Measurements from ENCODE around the gene SGPP2.
"Not testable (repeated sequence)": the region's sequence is repeated elsewhere in the genome, so short reads cannot be mapped to it uniquely, and the experiment has no call there.

SGPP2 gene

GRCh38 chr2:222430071-222430470 lies 5.7 kb downstream of the SGPP2 start:
- FAIRE-seq: no peak

- no peak for FAIRE-seq
Observed at GRCh38 chr2:222430681-222431080, 6.3 kb downstream of the SGPP2 start.

GRCh38 chr2:222431869-222432268 lies 7.5 kb downstream of the SGPP2 start:
- no peak for FAIRE-seq

DNA sequence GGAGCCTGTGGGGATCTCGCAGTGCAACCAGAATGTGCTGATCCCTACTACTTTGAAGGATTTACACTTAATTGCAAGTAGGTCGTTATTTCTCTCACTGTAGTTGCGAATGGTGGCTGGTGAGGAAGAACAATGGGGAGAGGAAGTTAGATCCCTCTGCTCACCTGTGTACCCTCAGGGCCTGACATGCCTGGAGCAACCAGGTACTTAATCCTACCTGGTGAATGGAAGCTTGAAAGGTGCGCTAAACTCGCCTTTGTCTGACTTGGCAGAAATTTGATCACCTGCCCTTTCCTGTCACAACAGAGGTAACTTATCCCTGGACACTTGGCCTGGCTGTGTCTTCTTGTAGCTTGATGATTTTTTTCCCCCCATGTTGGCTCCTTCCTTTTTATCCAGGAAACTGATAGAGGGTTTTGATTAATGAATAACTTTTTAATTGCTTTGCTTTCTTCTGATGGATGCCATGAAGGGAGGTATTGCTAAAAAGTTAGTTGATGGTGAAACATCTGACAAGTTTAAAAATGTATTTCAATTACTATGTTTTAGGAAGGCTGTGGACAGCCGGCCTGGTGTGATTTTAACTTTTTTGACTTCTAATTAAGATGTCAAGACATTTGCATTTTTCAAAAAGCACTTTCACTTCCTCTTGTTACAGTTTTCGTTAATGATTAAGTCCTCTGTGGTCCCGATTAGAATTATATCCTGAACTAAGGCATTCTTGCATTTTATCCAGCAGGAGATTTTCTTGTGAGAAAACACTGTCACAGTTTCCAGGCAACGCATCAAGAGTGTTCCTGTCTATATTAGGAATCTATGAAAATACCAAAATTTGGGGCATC lies 9.2 kb downstream of the SGPP2 start:
- no peak for FAIRE-seq

- FAIRE-seq: no peak
Observed at GRCh38 chr2:222434204-222434603, 9.9 kb downstream of the SGPP2 start.

- not testable (repeated sequence) for FAIRE-seq
Observed at GRCh38 chr2:222435400-222436039, 11.2 kb downstream of the SGPP2 start.

GRCh38 chr2:222436040-222436413 lies 11.7 kb downstream of the SGPP2 start:
- FAIRE-seq: no peak

DNA sequence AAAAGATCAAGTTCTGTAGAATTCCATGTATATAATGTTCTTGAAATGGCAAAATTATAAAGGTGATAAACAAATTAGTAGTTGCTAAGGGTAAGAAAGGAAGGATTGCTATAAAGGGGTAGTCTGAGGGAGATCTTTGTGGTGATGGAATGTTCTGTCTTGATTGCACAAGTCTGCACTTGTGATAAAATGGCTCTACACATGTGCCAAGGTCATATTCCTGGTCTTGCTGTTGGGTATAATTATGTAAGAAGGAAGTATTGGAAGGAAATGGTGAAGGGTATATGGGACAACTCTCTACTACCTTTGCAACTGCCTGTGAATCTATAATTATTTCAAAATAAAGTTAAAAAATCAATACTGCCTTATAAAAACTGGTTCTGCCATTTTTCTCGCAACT lies 15.3 kb downstream of the SGPP2 start:
- FAIRE-seq: no peak

DNA sequence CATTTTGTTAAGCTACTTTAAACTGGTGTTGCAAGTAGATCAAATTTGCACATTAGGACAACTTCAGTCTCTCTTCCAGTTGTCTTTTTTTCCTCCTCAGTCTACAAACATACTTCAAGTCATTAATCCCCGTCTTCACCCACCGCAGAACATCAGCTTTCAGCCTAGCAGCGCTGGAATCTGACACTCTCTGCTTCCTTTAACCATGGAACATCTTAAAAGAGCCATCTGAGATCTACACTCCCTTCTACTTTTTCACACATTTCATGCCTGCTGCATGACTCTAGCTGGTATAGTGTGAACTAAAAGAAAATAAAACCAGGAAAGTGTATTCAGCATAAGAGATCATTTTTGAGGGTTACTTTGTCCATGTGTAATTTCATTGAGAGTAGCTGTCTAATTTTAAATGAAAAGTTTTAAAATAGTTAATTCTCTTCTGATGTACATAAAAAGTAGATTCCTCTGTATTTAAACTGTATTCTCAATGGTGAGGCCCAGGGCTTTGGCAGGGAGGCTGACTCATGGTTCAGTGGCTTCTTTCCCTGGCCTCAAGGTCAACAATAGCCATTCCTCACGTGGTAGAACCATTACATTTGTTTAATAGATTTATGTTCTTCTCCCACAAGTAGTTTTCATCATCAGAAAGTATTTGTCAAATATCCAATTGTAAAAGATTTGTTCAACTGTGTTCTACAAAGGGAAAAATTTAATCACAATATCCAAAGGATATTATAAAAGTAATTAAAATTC lies 16.5 kb downstream of the SGPP2 start:
- no peak for FAIRE-seq

DNA sequence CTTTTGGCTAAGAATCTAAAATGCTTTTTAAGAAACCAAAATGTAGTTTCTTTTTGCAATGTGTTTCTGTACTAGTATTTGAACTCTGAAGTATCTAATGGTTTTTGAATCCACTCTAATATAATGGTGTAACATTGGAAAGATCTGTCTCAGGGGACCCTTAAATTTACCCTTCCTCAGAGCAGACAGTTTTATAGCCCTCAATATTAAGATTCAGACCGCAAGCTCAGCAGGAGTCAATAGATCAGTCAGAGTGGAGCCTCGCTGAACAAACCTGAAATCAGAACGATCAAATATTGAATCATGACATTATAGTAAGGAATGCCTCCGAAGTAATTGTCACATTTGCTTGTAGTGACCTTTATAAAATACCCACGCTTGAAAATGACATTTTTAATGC lies 18.3 kb downstream of the SGPP2 start:
- no peak for FAIRE-seq

DNA sequence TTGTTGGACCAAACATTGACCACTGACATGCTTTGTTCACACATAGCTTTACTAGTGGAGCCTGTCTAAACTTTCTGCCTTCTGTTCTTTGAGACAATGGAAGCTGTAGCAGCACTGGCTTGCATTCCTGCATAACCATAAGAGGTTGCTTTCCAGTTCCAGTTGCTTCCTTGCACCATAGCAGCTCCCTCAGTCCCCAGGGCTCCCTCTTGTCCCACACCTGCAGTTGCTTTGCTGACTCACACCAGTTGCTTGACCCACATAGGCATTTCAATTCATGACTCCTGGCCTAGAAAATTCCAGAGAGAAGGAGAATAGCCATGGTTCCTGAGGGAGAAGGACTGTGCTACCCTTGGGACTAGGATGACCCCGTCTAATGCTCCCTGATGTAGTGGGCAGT lies 20.9 kb downstream of the SGPP2 start:
- no peak for FAIRE-seq

DNA sequence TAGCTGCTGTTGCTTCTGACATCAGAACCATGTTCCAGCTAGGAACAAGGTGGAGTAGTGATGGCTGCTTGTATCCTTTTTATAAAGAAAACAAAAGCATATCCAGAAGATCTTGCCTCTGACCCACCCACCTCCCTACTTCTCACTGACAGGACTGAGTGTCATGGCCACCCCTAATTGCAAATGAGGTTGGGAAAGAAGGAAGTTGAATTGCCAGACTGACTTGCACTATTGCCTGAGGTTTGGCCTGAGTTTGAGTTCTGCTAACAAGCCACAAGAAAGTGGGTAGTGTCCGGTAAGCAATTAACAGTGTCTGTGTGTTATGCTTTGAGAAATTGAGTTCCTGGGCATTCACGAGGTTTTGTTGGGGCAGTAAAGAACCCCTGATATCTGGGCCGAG lies 22.8 kb downstream of the SGPP2 start:
- FAIRE-seq: no peak

DNA sequence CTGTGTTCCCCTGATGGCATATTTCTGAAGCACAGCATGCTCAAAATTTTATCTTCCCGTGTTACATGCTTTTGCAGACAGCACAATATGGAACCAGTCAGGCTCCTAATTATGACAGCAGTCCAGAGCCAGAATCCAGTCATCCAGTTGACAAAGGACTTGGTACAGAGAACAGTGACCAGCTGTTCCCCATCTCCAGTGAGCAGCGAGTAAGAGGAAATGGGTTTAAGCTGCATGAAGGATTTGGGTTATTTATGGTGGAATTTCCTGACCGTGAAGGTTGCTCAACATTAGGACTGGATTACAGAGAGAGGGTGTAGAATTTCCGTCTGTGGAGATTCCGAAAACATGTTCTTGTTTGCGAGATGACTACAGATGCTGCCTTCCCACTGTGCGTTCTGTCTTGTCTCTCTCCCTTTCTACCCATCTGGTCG lies 24.4 kb downstream of the SGPP2 start:
- FAIRE-seq: no peak

DNA sequence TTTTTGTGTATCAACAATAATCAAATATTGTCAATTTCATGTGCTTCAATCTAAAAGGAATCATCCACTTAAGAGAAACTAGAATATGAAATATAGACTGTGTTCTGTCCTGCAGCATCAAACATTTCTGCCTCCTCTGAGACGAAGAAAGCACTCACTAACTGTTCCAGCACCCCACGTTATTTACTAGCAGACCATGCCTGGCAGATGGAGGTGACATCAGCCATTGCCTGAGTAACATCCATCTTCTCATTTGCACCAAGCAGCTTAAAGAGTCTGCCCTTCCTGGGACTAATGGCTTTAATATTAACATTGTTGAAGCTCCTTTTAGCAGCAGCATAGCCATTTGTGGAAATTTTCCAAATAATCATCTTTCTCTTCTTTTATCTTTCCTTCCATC lies 25.7 kb downstream of the SGPP2 start:
- FAIRE-seq: no peak

GRCh38 chr2:222451224-222451674 lies 26.9 kb downstream of the SGPP2 start:
- no peak for FAIRE-seq

GRCh38 chr2:222452422-222452950 lies 28.1 kb downstream of the SGPP2 start:
- FAIRE-seq: no peak

- no peak for FAIRE-seq
Observed at GRCh38 chr2:222456479-222457077, 32.2 kb downstream of the SGPP2 start.

GRCh38 chr2:222459983-222460382 lies 35.6 kb downstream of the SGPP2 start:
- FAIRE-seq: no peak

DNA sequence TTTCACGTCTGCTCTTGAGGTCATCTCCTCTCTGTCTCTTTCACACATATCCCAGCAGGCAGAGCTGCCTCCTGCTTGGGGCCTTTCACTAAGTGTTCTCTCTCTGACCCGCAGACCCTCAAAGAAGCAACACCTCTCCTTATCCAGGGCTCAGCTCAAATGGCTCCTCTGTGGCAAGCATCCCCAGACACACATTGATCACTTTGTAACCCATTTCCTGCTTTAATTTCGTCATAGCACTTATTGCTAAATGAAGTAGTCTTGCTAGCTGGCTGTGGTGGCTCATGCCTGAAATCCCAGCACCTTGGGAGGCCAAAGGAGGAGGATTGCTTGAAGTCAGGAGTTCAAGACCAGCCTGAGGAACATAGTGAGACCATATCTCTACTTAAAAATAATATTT lies 41.4 kb downstream of the SGPP2 start:
- no peak for FAIRE-seq

DNA sequence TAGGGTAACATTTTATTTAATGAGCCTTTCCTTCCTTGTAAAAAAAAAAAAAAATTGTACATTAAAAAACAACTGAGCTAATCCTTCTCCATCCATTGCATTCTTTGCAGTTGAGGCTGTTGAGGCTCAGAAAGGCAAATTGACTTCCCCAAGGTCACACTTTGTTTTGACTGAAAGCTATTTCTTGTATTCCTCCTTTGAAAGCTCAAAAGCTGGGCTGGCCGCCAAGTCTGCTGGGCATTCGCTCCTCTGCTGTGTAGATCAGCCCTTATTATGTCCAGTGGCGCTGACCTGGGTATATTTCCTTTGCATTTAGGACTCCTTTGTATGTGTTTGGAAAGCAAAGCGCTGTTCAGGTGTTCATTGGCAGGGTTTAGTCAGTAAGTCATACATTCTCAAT lies 44.0 kb downstream of the SGPP2 start:
- FAIRE-seq: no peak

DNA sequence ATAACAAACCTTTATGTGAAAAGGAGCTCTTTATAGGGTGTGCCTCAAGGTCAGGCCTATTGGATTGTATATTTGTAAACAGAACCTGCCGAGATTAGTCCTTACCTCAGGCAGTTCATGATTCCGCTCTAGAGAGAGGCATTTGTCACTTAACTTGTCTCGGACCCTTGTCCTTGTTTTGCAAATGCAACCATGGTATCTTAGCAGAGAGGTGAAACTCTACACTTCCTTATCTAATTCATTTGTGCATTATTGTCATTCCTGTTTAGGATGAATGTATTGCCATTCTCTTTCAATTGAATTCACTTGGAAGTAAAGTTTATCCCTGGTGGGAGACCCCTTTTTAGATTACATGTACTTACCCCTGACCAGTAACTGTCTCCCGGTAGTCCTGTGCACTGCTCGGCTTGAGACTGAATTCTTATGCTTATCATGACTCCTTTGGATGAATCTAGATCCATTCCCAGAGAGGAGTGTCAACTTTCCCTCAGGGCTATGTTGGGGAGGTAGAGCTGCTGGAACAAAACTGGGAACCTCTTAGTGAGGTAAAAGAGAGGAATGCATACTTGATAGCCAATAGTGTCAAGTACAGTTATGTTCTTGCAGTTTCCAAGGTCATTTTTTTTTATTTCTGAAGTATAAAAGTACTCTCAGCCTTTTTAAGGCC lies 46.6 kb downstream of the SGPP2 start:
- FAIRE-seq: no peak

GRCh38 chr2:222477962-222478608 lies 53.7 kb downstream of the SGPP2 start:
- FAIRE-seq: no peak
